ENCODE measurements around the gene JUN. TPM values are rescaled to one million over a fixed set of nuclear protein-coding genes. Genes with fewer than 3 reads are reported as not detected.

The JUN gene
- total and polyA plus RNA-seq, 2 donors, result 114 to 615 TPM

Other genes with a start within 250 kb of the JUN start
- 57.8 TPM for gene OMA1, start 237.3 kb downstream of the JUN start, total RNA-seq
- 16.9 TPM for gene OMA1, start 237.3 kb downstream of the JUN start, polyA plus RNA-seq
- gene TACSTD2, start 206.8 kb downstream of the JUN start, total RNA-seq, result 40.6 TPM
- gene TACSTD2, start 206.8 kb downstream of the JUN start, polyA plus RNA-seq, result 89.6 TPM
- 84.9 TPM for gene MYSM1, start 84.0 kb downstream of the JUN start, total RNA-seq
- gene MYSM1, start 84.0 kb downstream of the JUN start, polyA plus RNA-seq, result 8.8 TPM